Activated CD8-positive, alpha-beta T cell treated with anti-CD3 and anti-CD28 coated beads, Interleukin-2, amount 10 ng/mL, durations not matched to agents 7 days and 5 days (primary cell): Measurements from ENCODE around the gene B3GNT3. TPM values are rescaled to one million over a fixed set of nuclear protein-coding genes. Genes with fewer than 3 reads are reported as not detected.
A peak's percentile ranks its signal among the peaks of the same experiment; 100 is the strongest.

ENCODE experiments used
- ATAC-seq: fragments of 150-1000 bp; cut with Tn5 transposase; one replicate; pipeline ENCODE4 v1.10.0; 2021; ENCODE audit warnings: moderate library complexity
- CTCF ChIA-PET: fragments of 350-600 bp; sonication (Branson Sonifier 250); formaldehyde crosslinking; loops from one replicate; lab custom pipeline; 2021; ENCODE audit warnings: antibody characterized with exemption; lab: Charles Lee
- POLR2A ChIA-PET: fragments of 350-600 bp; sonication (Branson Sonifier 250); formaldehyde crosslinking; loops from one replicate; lab custom pipeline; 2021; ENCODE audit warnings: antibody characterized with exemption; lab: Charles Lee
- DNase-seq: peaks from one replicate; pipeline ENCODE4 v3.0.0-alpha.2; 2020
- H3K27ac Mint-ChIP-seq: one replicate; pipeline ENCODE4 v1.8.0; 2021; ENCODE audit warnings: mild to moderate bottlenecking, mixed read lengths
- H3K27me3 Mint-ChIP-seq: one replicate; pipeline ENCODE4 v1.8.0; 2021; ENCODE audit warnings: low read depth, mixed read lengths
- H3K36me3 Mint-ChIP-seq: one replicate; pipeline ENCODE4 v1.8.0; 2021; ENCODE audit warnings: low read depth, mixed read lengths
- H3K4me1 Mint-ChIP-seq: one replicate; pipeline ENCODE4 v1.8.0; 2021; ENCODE audit warnings: low read depth, mixed read lengths
- H3K4me3 Mint-ChIP-seq: one replicate; pipeline ENCODE4 v1.8.0; 2021; ENCODE audit warnings: mild to moderate bottlenecking, mixed read lengths
- H3K9me3 Mint-ChIP-seq: one replicate; pipeline ENCODE4 v1.8.0; 2022; ENCODE audit warnings: mixed read lengths; ENCODE audit not compliant: insufficient read depth
- total RNA-seq, 2 experiments: library from RNA; stranded (reverse); gene quantifications; one replicate each; pipeline ENCODE4 v1.2.3, GENCODE V29; 2021

B3GNT3 gene
- total RNA-seq, 2 experiments from 2014 or later, result 0.13 TPM; not detected in 1

- H3K36me3 Mint-ChIP-seq, result peaks cover 50% of the 10 kb centered on the region
- DNase-seq (no peak), ATAC-seq (no peak)
- peaks cover 48% of the 10 kb centered on the region for H3K4me1 Mint-ChIP-seq
- no peak overlapping the region for H3K4me3 Mint-ChIP-seq
- H3K9me3 Mint-ChIP-seq, result no peaks in the 10 kb centered on the region
- peak overlapping the region; percentile 70 for H3K27ac Mint-ChIP-seq
- H3K27me3 Mint-ChIP-seq, result no peaks in the 10 kb centered on the region
- ChIA-PET CTCF (interaction anchor here (0.9 to 4.0 kb wide), 6 partner anchors 12 to 105 kb away, joined by 3 to 12 read pairs (median 4); partner anchors contain the start of gene RPL18A), POLR2A (interaction anchor here (2.3 kb wide), 1 partner anchor 13 kb away, joined by 8 read pairs; no protein-coding TSS in a partner anchor)
These were observed 40.1 kb upstream of the B3GNT3 start for GRCh38 chr19:17754634-17755442.

GRCh38 chr19:17755443-17755890 is 39.5 kb upstream of the B3GNT3 start:
- H3K4me1 Mint-ChIP-seq, result peaks cover 42% of the 10 kb centered on the region
- CTCF ChIA-PET, result interaction anchor here (1.4 to 2.7 kb wide), 3 partner anchors 19 to 104 kb away, joined by 4 to 12 read pairs (median 5); partner anchors contain the start of gene RPL18A
- ATAC-seq (no peak), DNase-seq (no peak)
- H3K27ac Mint-ChIP-seq, result peak overlapping the region; percentile 70
- no peak overlapping the region for H3K4me3 Mint-ChIP-seq
- POLR2A ChIA-PET, result interaction anchor here (2.3 kb wide), 1 partner anchor 13 kb away, joined by 8 read pairs; no protein-coding TSS in a partner anchor
- H3K9me3 Mint-ChIP-seq, result no peaks in the 10 kb centered on the region
- no peaks in the 10 kb centered on the region for H3K27me3 Mint-ChIP-seq
- peaks cover 54% of the 10 kb centered on the region for H3K36me3 Mint-ChIP-seq

- POLR2A ChIA-PET, result interaction anchor here (2.3 kb wide), 1 partner anchor 14 kb away, joined by 8 read pairs; no protein-coding TSS in a partner anchor
These were observed 38.8 kb upstream of the B3GNT3 start for GRCh38 chr19:17755977-17756670.

GRCh38 chr19:17757125-17757524 is 37.8 kb upstream of the B3GNT3 start:
- ChIA-PET CTCF (interaction anchor here (1.1 kb wide), 1 partner anchor 10 kb away, joined by 4 read pairs; no protein-coding TSS in a partner anchor), POLR2A (no interaction called here)
- Mint-ChIP-seq H3K27ac (no peak overlapping the region), H3K27me3 (no peaks in the 10 kb centered on the region), H3K4me1 (peaks cover 33% of the 10 kb centered on the region), H3K4me3 (no peak overlapping the region), H3K36me3 (peaks cover 59% of the 10 kb centered on the region), H3K9me3 (no peaks in the 10 kb centered on the region)
- ATAC-seq, result no peak
- DNase-seq, result no peak

More at GRCh38 chr19:17755977-17756670, 38.8 kb upstream of the B3GNT3 start:
- Mint-ChIP-seq H3K4me1 (peaks cover 39% of the 10 kb centered on the region), H3K27ac (peak overlapping the region; percentile 70), H3K9me3 (no peaks in the 10 kb centered on the region), H3K4me3 (no peak overlapping the region), H3K36me3 (peaks cover 60% of the 10 kb centered on the region), H3K27me3 (no peaks in the 10 kb centered on the region)
- CTCF ChIA-PET, result interaction anchor here (1.1 to 2.7 kb wide), 3 partner anchors 11 to 103 kb away, joined by 4 to 12 read pairs (median 5); partner anchors contain the start of gene RPL18A
- no peak for ATAC-seq
- DNase-seq, result peak; percentile 59

GRCh38 chr19:17758515-17758914 is 36.4 kb upstream of the B3GNT3 start:
- DNase-seq (no peak), ATAC-seq (no peak)
- CTCF ChIA-PET, result interaction anchor here (0.8 to 1.5 kb wide), 2 partner anchors 32 to 101 kb away, joined by 3 to 4 read pairs; partner anchors contain the start of gene RPL18A
- POLR2A ChIA-PET, result no interaction called here
- Mint-ChIP-seq H3K27ac (no peak overlapping the region), H3K9me3 (no peaks in the 10 kb centered on the region), H3K4me1 (peaks cover 27% of the 10 kb centered on the region), H3K27me3 (no peaks in the 10 kb centered on the region), H3K36me3 (peaks cover 65% of the 10 kb centered on the region), H3K4me3 (no peak overlapping the region)

- ChIA-PET CTCF (no interaction called here), POLR2A (no interaction called here)
- Mint-ChIP-seq H3K4me1 (peaks cover 12% of the 10 kb centered on the region), H3K9me3 (no peaks in the 10 kb centered on the region), H3K36me3 (peaks cover 59% of the 10 kb centered on the region), H3K4me3 (no peak overlapping the region), H3K27me3 (no peaks in the 10 kb centered on the region), H3K27ac (no peak overlapping the region)
- ATAC-seq (no peak), DNase-seq (no peak)
These were observed 33.8 kb upstream of the B3GNT3 start for GRCh38 chr19:17761148-17761547.

GRCh38 chr19:17762505-17763229 is 32.3 kb upstream of the B3GNT3 start:
- H3K36me3 Mint-ChIP-seq, result peaks cover 56% of the 10 kb centered on the region
- ATAC-seq (no peak), DNase-seq (no peak)
- peaks cover 11% of the 10 kb centered on the region for H3K4me1 Mint-ChIP-seq
- H3K4me3 Mint-ChIP-seq, result no peak overlapping the region
- no peak overlapping the region for H3K27ac Mint-ChIP-seq
- H3K9me3 Mint-ChIP-seq, result no peaks in the 10 kb centered on the region
- ChIA-PET CTCF (interaction anchor here (0.8 kb wide), 1 partner anchor 66 kb away, joined by 4 read pairs; no protein-coding TSS in a partner anchor), POLR2A (no interaction called here)
- no peaks in the 10 kb centered on the region for H3K27me3 Mint-ChIP-seq

- no peak for ATAC-seq
- CTCF ChIA-PET, result interaction anchor here (0.7 kb wide), 1 partner anchor 40 kb away, joined by 3 read pairs; no protein-coding TSS in a partner anchor
- POLR2A ChIA-PET, result no interaction called here
- H3K9me3 Mint-ChIP-seq, result no peaks in the 10 kb centered on the region
- no peaks in the 10 kb centered on the region for H3K27me3 Mint-ChIP-seq
- no peak overlapping the region for H3K4me3 Mint-ChIP-seq
- DNase-seq, result no peak
- no peak overlapping the region for H3K27ac Mint-ChIP-seq
- H3K36me3 Mint-ChIP-seq, result peaks cover 54% of the 10 kb centered on the region
- H3K4me1 Mint-ChIP-seq, result peaks cover 9% of the 10 kb centered on the region
These were observed 30.6 kb upstream of the B3GNT3 start for GRCh38 chr19:17764348-17764747.

GRCh38 chr19:17765069-17765618 is 29.8 kb upstream of the B3GNT3 start:
- Mint-ChIP-seq H3K4me1 (peaks cover 9% of the 10 kb centered on the region), H3K4me3 (no peak overlapping the region), H3K27me3 (no peaks in the 10 kb centered on the region), H3K9me3 (no peaks in the 10 kb centered on the region), H3K27ac (no peak overlapping the region), H3K36me3 (peaks cover 59% of the 10 kb centered on the region)
- ChIA-PET POLR2A (interaction anchor here (0.6 kb wide), 1 partner anchor 28 kb away, joined by 4 read pairs; no protein-coding TSS in a partner anchor), CTCF (interaction anchor here (2.6 kb wide), 1 partner anchor 90 kb away, joined by 8 read pairs; no protein-coding TSS in a partner anchor)
- no peak for ATAC-seq
- no peak for DNase-seq

- peaks cover 54% of the 10 kb centered on the region for H3K36me3 Mint-ChIP-seq
- peak; percentile 51 for DNase-seq
- POLR2A ChIA-PET, result interaction anchor here (0.6 kb wide), 1 partner anchor 104 kb away, joined by 3 read pairs; no protein-coding TSS in a partner anchor
These were observed 28.3 kb upstream of the B3GNT3 start for GRCh38 chr19:17766543-17767131.

More at GRCh38 chr19:17766543-17767131, 28.3 kb upstream of the B3GNT3 start:
- H3K4me1 Mint-ChIP-seq, result peaks cover 9% of the 10 kb centered on the region
- H3K9me3 Mint-ChIP-seq, result no peaks in the 10 kb centered on the region
- no peak for ATAC-seq
- CTCF ChIA-PET, result interaction anchor here (0.9 to 2.6 kb wide), 13 partner anchors 9 to 271 kb away, joined by 3 to 20 read pairs (median 4); partner anchors contain the start of genes FCHO1 and RPL18A
- H3K27ac Mint-ChIP-seq, result no peak overlapping the region
- H3K4me3 Mint-ChIP-seq, result no peak overlapping the region
- no peaks in the 10 kb centered on the region for H3K27me3 Mint-ChIP-seq
